GM18907 (cell line): ENCODE measurements around the gene TRMT5.

ENCODE experiments used
- ATAC-seq: cut with Tn5 transposase; IDR thresholded peaks from one replicate; pipeline ENCODE4 v1.9.1; 2021; ENCODE audit warnings: mild to moderate bottlenecking, moderate library complexity; ENCODE audit not compliant: unreplicated experiment

TRMT5 gene

GRCh38 chr14:60965402-60965801 lies 15.5 kb downstream of the TRMT5 start:
- no peak for ATAC-seq

DNA sequence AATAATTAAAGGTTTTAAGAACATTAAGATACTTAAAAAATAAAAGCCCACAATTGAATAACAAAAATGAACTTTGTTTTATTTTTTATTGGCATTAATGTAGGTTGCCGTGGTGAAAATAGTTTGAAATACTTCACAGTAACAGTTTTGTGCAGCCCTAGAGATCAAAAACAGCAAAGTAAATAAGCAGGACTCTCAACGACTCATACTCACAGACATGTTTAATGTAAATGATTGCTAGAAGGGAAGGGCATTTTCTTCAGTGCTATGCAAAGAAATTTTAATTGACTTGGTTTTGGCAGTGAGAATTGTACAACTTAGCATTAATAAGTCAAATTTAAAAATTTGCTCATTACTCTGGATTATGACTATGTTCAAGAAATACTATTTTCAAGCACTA lies 16.0 kb downstream of the TRMT5 start:
- ATAC-seq = no peak

- ATAC-seq = no peak
Observed at GRCh38 chr14:60963761-60964160, 17.1 kb downstream of the TRMT5 start.

- no peak for ATAC-seq
Observed at GRCh38 chr14:60958146-60958545, 22.7 kb downstream of the TRMT5 start.

- ATAC-seq = no peak
Observed at GRCh38 chr14:60956632-60957031, 24.2 kb downstream of the TRMT5 start.

DNA sequence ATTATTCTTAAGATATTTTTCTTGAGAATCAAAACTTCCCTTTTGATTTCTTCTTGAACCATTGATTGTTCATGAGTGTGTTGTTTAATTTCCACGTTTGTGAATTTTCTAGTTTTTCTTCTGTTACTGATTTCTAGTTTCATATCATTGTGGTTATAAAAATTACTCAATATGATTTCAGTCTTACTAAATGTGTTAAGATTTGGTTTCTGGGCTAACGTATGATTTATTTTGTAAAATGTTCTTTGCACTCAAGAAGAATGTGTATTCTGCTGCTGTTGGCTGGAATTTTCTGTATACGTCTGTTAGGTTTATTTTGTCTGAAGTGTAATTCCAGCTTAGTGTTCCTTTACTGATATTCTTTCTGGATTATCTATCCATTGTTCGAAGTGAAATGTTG lies 24.7 kb downstream of the TRMT5 start:
- no peak for ATAC-seq

- no peak for ATAC-seq
Observed at GRCh38 chr14:60951776-60952435, 29.0 kb downstream of the TRMT5 start.

DNA sequence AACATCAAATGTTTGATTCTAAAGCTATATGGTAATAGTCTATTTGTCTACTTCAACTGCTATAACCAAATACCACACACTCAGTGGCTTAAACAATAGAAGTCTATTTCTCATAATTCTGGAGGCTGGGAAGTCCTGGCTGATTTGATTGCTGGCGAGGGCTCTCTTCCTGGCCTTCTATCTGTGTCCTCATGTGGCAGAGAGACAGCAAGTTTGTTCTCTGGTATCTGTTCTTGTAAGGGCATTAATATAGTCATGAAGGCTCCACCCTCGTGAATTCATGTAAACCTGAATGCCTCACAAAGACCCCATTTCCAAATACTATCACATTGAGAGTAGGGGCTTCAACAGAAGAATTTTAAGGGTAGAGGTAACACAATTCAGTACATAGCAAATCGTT lies 34.1 kb downstream of the TRMT5 start:
- no peak for ATAC-seq

GRCh38 chr14:60945984-60946383 lies 34.9 kb downstream of the TRMT5 start:
- no peak for ATAC-seq

- ATAC-seq = no peak
Observed at GRCh38 chr14:60944204-60944603, 36.7 kb downstream of the TRMT5 start.

DNA sequence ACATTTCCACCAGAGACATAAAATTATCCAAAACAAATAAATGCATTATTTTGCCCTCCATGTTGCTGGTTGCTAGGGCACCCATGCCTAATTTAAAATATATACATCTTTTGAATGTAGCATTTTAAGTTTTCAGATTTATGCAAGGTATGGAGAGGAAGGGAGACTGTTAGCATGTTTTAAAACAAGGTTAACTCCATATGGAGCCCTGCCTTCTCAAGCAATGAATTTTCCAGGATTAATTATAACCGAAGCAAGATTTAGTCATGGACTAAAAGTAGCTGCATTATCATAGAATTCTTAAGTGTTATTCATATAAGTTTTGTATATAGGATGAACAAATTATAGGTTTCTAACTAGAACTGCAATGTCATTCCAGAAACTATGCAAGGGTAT lies 37.2 kb downstream of the TRMT5 start:
- ATAC-seq = no peak

GRCh38 chr14:60935319-60935718 lies 45.6 kb downstream of the TRMT5 start:
- ATAC-seq = no peak

DNA sequence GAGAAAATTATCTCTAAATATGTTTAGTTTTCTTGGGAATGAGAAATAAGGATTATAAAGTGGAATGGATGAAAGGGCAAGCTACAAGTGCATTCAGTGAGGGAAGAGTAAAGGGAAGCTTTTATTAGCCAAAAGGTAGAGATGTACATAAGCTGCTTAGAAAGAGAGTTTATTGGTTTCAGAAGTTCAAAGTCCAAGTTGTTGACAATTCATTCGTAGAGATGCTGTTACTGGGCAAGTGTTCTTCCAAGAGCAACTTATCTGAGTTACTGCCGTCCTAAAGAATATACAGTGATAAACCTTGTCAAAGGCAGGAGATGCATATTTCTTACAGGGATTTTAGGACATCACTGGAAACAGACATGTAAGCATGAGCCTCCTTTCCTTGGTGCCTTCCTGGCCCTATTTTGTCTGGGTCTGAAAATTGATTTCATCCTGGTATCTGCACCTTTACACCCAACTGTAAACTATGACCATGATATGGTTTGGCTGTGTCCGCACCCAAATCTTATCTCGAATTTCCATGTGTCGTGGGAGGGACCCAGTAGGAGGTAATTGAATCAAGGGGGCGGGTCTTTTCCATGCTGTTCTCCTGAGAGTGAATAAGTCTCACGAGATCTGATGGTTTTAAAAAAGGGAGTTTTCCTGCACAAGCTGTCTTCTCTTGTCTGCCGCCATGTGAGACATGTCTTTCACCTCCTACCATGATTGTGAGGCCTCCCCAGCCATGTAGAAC lies 46.8 kb downstream of the TRMT5 start:
- no peak for ATAC-seq

DNA sequence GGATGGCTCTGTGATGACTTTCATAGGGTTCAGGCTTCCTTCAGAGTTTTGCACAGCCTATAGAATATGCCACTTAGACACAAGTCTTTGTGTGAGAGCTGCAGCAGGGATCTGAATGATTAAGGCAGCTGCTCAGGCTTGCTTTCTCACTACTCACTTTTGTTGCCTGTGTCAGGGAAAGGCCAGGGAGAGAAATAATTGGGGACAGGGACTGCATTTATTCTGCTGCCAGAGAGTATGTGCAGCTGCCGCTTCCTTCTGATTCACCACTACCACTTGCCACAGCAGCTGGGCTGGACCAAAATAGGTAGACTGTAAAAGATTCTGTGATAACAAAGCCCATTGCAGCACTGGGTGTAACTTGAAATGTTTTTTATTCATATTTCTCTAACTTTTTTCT lies 49.7 kb downstream of the TRMT5 start:
- ATAC-seq = no peak

GRCh38 chr14:60926002-60926401 lies 54.9 kb downstream of the TRMT5 start:
- peak; percentile 99 for ATAC-seq

DNA sequence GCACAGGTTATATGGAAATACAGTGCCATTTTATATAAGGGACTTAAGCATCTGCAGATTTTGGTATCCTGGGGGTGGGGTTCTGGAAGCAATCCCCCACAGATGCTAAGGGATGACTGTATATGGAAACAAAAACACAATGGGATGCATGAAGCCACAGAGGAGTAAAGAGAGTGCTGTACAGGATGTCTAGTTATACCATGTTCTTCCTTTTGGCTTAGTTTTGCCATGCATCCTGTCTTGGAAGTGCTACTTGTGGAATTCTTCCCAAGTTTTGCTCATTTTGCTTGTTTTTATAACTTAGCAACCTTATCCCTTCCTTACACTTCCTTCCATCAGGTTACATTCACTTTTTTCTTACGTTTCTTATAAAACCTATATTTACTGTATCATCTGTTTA lies 55.6 kb downstream of the TRMT5 start:
- ATAC-seq = no peak

- no peak for ATAC-seq
Observed at GRCh38 chr14:60922050-60922449, 58.8 kb downstream of the TRMT5 start.
